GM18505 (cell line): ENCODE measurements around the gene KLK3.

Experiments
- ATAC-seq: cut with Tn5 transposase; IDR thresholded peaks from one replicate; pipeline ENCODE4 v1.9.1; 2021; ENCODE audit not compliant: unreplicated experiment
- POLR2A ChIP-seq: IDR thresholded peaks from 4 replicates; pipeline ENCODE4 v1.6.1; 2011; ENCODE audit warnings: borderline replicate concordance; ENCODE audit not compliant: insufficient read depth, insufficient read length; ENCODE audit errors: extremely low read depth

Gene KLK3

GRCh38 chr19:50822661-50823208, 32.0 kb upstream of the KLK3 start:
- TF ChIP-seq POLR2A, result no peak
- no peak for ATAC-seq

- TF ChIP-seq POLR2A, result no peak
These were observed 31.2 kb upstream of the KLK3 start, which contains the start of gene KLK1 for GRCh38 chr19:50823389-50824042. Gene KLK1 (minus strand): TSS chr19:50823787. CDS start chr19:50823748, 39 bp downstream.

GRCh38 chr19:50826492-50827240, 28.0 kb upstream of the KLK3 start:
- TF ChIP-seq POLR2A, result no peak
- ATAC-seq, result no peak

More at GRCh38 chr19:50823389-50824042, 31.2 kb upstream of the KLK3 start, which contains the start of gene KLK1:
- ATAC-seq, result no peak

DNA sequence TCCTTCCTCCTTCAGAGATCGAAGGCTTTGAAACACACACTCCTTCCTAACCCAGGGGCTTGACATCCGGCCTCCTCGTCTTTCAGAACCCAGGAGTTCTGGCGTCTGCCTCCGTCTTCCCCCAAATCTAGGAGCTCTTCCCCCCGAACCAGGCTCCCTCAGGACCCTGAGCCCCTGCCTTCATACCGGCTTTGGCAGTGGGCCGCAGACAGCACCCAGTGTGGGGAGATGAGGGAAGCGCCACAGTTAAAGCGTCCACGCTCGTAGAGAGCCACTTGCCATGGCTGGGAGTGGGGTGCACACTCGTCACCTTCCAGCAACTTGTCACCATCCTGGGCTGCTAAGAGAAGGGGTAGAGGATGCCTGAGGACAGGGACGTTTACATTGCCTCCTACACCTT, 27.2 kb upstream of the KLK3 start:
- ATAC-seq, result no peak
- TF ChIP-seq POLR2A, result no peak

DNA sequence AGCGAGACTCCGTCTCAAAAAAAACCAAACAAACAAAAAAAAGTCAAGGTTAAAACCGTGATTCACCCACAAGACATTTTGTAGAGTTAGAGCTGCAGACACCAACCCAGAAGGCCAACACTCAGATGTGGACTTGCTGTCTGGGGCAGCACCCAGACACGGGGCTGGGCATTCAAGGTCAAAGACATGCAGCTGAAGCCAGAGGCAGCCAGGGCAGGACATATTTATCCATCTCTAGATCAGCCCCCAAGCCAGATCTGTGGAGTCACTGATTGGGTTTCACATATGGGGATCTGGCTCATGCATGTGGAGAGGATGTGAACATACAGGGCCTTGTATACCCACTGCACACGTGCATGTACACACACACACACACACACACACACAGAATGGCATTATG, 24.9 kb upstream of the KLK3 start:
- no peak for ATAC-seq
- TF ChIP-seq POLR2A, result no peak

GRCh38 chr19:50830266-50831025, 24.3 kb upstream of the KLK3 start:
- TF ChIP-seq POLR2A, result no peak
- no peak for ATAC-seq

GRCh38 chr19:50831026-50831396, 23.7 kb upstream of the KLK3 start:
- no peak for TF ChIP-seq POLR2A
- no peak for ATAC-seq

DNA sequence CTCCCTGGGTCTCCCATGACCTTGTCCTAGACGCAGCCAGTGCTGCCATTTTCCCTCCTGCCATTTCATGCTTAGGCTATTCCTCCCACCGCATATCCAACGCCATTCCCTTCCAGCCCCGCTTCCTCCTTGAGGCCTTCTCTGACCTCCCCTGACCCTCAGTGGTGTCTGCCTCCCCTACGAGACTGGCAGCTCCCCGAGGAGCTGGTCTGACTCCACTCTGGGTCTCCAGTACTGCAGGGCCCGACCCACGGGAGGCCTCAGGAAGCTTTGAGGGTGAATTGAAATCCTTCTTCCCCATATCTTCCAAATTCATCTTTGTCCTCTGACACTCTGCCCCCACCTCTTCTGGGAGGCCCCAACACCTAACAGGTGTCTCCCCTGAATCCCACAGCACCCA, 22.0 kb upstream of the KLK3 start:
- TF ChIP-seq POLR2A, result no peak

DNA sequence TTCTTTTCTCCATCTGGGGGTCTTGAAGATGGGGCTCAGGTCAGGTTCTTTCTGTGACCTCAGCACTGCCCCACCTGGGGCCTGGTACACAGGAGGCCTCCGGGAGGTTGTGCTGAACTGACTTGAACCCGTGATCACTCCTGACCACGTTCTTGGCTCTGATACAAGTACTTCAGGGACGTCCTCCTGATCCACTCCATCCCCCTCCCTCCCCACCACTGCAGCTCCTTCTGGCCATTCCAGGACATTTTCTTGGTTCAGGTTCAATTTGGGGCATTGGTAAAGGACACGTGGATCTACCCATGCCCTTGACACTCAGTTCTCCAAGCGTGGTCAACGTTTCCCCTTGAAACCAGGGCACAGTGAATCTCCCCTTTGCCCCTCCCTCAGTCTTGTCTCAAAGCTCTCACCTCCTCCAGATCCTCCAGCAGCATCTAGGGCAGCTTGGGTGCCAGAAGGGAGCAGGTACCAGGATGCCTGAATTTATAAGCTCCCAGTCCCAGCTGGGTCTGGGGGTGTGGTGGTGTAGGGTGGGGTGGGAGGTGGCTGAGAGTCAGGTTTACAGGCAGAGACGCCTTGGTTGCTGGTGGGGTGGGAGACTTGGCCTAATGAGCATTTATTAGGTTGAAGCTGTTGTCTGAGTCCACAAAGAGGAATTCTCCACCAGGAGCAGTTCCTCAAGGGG, 21.5 kb upstream of the KLK3 start, which contains the start of gene KLK15:
Gene KLK15, minus strand, starts transcription at position 458 of the 685 bp plus-strand sequence. CDS start 2,082 bp downstream, outside the sequence.
- TF ChIP-seq POLR2A, result no peak
- no peak for ATAC-seq

More for the DNA sequence above, 22.0 kb upstream of the KLK3 start:
- ATAC-seq, result no peak

DNA sequence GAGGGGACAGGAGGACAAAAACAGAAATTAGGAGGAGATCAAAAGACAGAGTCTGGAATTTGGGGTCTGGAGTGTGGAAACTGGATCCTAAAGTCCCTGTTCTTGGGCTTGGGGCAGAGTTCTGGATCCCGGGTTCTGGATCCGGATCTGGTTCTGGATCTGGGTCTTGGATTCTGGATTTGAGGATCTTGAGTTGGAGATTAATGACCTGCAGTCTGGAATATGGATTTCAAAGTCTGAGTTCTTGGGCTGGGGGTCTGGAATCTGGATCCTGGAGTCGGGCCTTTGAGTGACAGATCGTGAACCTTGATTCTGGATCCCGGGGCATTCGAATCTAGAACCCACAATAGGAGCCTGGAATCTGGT, 20.9 kb upstream of the KLK3 start:
- no peak for TF ChIP-seq POLR2A

DNA sequence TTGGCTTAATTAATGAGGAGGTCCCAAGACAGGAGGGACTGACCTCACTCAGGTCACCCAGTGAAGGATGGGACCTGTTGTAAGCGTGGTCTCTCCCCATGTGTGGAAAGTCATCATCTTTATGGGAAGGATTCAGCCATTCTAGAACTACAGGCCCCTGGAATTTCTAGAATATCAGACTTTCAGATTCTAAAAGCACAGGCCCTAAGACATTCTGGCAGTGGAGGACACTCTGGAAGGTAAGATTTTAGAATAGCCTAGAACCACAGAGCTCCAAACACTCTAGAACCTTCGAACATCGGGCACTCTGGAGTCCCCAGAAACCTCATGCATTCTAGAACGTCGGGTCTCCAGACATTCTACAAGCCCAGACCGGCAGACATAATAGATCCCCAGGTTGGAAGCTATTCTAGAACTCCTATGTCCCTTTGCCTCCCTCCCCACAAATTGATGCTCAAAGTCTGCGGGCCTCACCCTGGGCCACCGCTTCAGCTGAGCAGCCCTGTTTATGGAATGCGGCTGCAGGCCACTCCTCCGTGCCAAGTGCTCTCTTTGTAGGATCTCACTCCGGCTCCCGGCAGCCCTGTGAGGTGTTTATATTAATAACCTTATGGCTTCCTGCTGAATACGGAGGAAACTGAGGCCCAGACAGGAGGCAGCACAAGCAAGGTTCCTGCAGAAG, 19.5 kb upstream of the KLK3 start:
- no peak for TF ChIP-seq POLR2A
- ATAC-seq, result peak; percentile 18

More for the DNA sequence above, 20.9 kb upstream of the KLK3 start:
- no peak for ATAC-seq
